ENCODE results near the gene CLTA.

Gene CLTA

GRCh38 chr9:36207546-36208012, 16.9 kb downstream of the CLTA start:
- H3K4me3 ChIP-seq (ENCODE audit: low read depth, low read length) = no peak overlapping the region
- no peak for TF ChIP-seq CTCF (IDR thresholded peaks at IDR 0.05; ENCODE audit: low read depth, low read length)

- no peak for TF ChIP-seq CTCF (IDR thresholded peaks at IDR 0.05; ENCODE audit: low read depth, low read length)
- no peak overlapping the region for H3K4me3 ChIP-seq (ENCODE audit: low read depth, low read length)
These were observed 18.0 kb downstream of the CLTA start for GRCh38 chr9:36208521-36209253.

- TF ChIP-seq CTCF (IDR thresholded peaks at IDR 0.05; ENCODE audit: low read depth, low read length) = no peak
- H3K4me3 ChIP-seq (ENCODE audit: low read depth, low read length) = no peak overlapping the region
These were observed 20.0 kb downstream of the CLTA start for GRCh38 chr9:36210722-36211121.

GRCh38 chr9:36211510-36211909, 20.8 kb downstream of the CLTA start:
- no peak overlapping the region for H3K4me3 ChIP-seq (ENCODE audit: low read depth, low read length)
- no peak for TF ChIP-seq CTCF (IDR thresholded peaks at IDR 0.05; ENCODE audit: low read depth, low read length)

DNA sequence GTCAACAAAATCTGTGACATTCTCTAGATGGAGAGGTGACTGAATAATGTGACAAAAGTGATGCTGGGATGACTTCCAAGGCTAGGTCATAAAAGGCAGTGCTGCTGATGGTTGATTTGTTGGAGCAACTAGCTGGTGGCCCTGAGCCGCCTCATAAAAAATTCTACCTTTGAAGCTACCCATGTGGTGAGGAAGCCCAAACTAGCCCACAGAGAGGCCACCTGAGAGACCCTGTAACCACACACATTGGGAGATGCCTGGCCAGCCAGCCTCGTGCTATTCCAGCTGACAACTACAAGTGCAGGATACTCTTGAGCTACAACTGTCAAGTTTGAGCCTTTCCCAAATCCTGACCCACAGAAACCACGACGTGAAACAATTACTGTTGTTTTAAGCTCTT, 22.7 kb downstream of the CLTA start:
- TF ChIP-seq CTCF (IDR thresholded peaks at IDR 0.05; ENCODE audit: low read depth, low read length) = no peak
- no peak overlapping the region for H3K4me3 ChIP-seq (ENCODE audit: low read depth, low read length)

- TF ChIP-seq CTCF (IDR thresholded peaks at IDR 0.05; ENCODE audit: low read depth, low read length) = no peak
- no peak overlapping the region for H3K4me3 ChIP-seq (ENCODE audit: low read depth, low read length)
These were observed 23.3 kb downstream of the CLTA start for GRCh38 chr9:36213989-36214388.

DNA sequence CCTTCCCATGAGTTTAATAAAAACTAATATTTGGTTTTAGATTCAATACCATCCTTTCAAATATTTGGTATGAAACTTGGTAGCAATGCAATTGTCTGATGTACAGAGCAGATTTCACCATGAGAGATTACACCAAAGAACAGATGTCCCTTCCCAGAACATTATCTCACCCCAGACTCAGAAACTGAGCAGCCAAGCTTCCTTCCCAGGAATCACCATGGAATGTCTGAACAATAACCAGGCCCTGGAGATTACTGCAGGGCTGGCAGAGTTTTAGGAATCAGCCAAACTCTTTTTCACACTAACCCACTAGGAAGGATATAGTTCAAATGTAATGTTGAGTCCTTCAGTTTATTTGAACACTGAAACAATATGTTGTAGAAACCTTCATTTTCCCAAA, 23.9 kb downstream of the CLTA start:
- TF ChIP-seq CTCF (IDR thresholded peaks at IDR 0.05; ENCODE audit: low read depth, low read length) = no peak
- no peak overlapping the region for H3K4me3 ChIP-seq (ENCODE audit: low read depth, low read length)
